HG03432 (cell line): ENCODE results near the gene NBEA.
"Not testable (repeated sequence)": the region's sequence is repeated elsewhere in the genome, so short reads cannot be mapped to it uniquely, and the experiment has no call there.

Source experiments
- ATAC-seq: cut with Tn5 transposase; IDR thresholded peaks from one replicate; pipeline ENCODE4 v1.9.1; 2021; ENCODE audit warnings: mild to moderate bottlenecking, moderate library complexity; ENCODE audit not compliant: unreplicated experiment

NBEA gene

DNA sequence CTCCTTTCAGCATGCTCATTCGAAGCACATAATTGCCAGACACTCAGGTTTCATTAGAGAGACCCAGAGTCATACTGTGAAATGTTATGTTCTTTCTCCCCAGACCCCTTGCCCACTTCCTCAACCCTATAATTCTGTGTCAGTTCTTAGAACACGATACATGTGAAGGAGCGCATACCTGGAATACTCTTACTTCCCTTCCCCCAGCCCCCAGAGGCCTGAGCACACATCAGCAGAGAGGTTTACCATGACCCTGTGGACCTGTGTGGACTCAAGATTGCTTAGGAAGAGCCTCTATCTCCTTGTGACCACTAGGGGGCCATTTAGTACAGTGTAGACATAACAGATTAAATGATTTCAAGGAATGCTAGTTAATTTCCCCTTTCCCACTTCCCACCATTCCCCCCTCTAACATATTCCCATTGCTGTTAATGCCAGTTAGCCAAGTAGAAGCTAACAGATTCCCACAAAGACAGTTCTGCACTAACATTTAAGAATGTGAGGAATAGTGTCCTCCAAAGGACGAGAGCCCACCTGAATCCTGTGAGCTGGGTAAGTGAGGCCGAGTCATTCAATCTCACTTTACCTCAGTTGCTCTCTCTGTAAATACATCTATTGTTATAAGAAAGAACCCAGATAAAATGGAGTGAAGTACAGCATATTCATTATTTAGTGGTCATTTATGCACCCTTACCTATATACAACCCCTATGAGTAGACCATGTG is 688.6 kb downstream of the NBEA start:
- ATAC-seq: peak; percentile 87

DNA sequence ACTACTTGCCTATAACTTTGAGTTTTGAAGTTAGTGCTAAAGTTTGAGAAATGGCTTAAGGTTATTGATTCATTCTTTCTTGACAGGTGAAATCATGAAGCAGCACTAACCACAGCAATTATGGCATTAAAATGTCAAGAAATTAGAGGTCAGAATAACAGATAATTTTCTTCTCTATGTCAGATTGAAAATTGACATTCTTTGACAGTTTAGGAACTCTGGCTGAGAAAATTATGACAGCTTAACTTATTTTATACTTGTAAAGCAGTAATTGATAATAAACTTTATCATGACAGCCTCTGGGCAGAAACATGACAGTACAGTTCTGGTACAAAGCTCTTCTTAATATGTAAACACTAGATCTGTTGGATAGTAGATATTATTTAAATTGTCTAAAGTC is 689.6 kb downstream of the NBEA start:
- no peak for ATAC-seq

DNA sequence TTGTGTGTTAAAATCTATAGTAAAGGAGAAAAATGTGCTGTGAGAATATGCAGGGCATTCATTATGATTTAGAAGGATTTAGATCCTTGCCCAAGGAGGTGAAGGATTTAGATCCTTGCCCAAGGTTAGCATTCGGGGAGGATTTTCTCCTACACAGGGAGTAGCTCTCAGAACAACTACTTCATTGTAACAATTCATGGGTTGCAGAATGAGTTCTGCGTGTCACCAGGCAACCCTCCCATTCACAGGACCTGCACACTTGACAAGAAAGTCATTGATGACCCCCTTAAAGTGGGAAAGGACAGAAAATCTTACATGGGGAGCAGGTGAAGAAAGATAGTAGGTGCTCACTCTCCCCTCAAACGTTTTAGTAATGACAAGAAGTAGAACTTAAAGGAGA is 701.6 kb downstream of the NBEA start:
- ATAC-seq: no peak

DNA sequence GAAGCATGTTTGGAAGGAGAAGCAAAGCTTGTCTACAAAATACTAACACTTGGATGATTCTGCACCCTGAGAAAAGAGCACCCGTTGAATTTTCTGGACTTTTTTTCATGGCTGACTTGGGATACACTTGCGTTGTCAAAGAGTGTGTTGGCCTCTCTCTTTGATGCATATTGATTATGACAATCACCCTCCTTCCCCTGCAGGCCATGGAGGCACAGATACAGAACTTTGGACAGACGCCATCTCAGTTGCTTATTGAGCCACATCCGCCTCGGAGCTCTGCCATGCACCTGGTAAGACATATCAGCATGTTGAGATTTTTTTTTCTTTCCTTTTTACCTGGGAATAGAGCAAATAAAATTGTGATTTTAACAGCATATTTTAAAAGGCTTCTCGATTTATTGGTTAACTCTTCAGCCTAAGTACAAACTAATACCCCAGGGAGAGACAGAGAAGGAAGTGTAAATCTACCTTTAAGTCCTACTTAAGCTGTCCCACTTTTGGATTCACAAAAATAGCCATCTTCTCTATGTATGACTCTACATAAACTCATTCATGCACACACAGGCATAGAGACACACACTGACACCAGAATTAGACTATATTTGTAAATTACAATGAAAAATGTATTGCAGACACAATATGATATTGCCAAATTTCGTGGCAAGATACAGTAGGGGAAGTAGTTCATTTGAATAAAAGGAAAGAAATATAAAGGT is 704.1 kb downstream of the NBEA start:
- ATAC-seq: no peak

DNA sequence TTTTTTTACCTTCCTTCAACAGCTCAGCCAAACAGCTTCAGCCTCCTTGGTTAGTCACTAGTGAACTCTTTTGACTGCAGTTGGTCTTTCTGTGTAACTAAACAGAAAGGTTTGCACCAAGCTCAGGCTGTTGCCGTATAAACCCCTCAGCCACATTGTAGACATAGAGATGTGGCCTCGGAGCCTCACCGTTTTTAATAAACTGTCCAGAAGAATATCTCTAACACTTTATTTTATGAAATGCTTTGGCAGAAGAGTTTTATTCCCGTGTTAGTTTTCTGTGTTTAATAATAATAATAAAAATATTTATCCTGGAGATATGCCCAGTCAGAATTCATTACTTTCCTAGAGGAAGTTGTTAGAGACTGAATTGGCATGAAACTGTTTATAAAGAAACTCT is 706.1 kb downstream of the NBEA start:
- ATAC-seq: no peak

DNA sequence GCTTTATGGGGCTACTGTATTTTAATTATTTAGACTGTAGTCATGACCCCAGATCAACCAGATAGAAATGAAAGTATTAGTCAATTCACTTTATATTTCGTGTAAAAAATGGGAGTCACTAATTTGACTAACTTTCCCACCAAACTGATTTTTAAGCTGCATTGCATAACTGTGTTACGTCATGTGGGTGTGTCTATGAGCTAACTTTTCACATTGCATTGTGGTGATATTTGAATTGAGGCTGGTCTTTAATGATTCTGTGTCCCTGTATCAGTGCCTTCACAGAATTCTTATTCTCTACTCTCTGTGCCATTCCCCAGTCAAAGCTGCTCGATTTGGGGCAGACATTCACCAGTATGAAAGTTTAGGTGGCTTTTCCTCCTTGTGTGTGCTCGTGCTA is 707.1 kb downstream of the NBEA start:
- no peak for ATAC-seq

DNA sequence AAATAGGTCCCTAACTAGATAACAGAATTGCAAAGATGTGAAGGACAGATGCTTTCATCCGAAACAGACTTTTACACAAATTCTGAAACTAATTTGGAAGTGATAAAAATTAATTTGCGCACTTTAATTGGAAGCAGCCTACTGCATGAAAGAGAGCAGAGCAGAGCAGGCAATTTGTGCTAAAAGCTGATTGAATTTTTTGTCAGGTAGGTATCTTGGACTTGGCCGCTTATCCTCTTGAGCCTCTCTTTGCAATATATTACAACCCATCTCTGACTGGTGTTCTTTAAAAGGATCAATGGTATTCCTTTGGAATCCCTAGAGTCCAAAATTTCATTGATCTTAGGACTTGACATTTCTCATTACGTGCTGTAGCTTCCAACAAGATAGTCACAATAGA is 717.7 kb downstream of the NBEA start:
- ATAC-seq: no peak

DNA sequence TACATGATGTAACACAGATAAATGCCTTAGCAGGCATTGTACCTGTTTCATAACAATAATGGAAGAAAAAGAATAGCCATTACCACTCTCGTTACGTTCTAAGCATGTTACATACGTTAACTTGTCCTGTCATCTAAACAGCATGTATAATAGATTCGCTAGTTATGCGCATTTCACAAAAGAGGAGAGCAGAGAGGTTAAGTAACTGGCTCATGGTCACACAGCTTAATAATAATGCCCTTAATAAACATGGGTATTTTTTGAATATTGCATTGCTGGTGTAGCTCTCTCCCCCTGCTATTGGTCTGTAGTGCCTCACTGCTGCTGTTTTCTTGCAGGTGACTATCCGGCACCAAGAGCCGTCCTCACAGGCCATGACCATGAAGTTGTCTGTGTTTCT is 722.7 kb downstream of the NBEA start:
- ATAC-seq: no peak

DNA sequence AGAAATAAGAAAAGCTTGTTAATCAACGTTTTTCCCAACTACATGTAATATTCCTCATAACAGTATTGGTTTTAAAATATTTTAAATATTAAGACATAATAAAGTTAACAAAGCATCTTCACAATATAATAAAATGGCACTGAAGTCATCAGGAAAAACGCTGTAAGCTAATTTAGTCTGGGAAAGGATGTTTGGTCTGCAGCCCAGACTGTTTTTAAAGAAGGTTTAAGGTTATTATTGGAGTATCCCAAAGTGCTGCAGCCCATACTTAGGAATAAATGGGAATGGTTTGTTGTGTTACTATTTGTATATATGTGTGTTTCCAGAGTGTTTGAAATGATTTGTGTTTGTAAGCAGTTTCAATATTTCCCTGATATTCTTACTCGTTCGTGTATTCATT is 727.3 kb downstream of the NBEA start:
- no peak for ATAC-seq

DNA sequence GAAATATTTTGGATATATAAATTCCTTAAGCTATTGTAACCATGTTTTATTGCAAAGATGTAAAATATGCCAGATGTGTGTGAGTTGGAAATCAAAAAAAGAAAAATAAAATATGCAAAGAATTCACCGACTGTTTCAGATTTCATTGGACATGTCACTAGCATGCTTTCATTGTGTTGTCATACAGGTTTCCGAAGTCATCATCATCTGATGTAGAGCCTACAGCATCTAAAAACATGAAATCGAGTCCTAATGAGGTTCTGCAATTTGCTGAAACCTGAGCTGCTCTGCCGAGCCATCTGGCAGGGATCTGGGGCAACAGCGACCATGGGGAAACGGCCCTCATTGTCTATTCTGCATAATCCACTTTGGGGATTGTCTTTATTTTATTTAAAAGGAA is 730.5 kb downstream of the NBEA start:
- no peak for ATAC-seq

DNA sequence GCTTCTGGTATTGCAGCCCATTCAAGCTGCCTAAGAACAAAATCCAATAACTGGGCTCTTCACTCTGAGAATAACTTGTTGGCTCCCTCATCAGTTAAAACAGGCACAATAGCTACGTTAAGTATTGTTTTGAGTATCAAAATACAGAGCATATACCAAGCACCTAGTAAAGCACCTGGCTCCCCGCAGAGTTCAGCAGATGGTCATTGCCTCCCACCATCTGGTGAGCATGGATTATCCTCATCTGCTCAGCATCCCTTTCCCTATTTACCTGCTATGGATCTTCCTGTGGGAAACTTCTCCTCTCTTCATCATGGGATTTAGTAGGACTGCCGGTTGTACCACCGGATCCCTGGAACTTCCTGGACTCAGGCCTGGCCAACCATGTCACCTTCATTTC is 733.6 kb downstream of the NBEA start:
- no peak for ATAC-seq

DNA sequence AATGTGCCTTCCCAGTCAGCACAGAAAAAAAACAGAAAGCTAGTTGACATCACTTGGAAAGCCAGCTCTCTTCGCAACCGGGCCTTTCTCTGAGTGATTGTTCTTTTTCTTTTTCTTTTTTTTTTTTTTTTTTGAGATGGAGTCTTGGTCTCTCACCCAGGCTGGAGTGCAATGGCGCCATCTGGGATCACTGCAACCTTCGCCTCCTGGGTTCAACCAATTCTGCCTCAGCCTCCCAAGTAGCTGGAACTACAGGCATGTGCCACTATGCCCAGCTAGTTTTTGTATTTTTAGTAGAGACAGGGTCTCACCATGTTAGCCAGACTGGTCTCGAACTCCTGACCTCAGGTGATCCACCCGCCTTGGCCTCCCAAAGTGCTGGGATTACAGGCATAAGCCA is 735.8 kb downstream of the NBEA start:
- not testable (repeated sequence) for ATAC-seq

DNA sequence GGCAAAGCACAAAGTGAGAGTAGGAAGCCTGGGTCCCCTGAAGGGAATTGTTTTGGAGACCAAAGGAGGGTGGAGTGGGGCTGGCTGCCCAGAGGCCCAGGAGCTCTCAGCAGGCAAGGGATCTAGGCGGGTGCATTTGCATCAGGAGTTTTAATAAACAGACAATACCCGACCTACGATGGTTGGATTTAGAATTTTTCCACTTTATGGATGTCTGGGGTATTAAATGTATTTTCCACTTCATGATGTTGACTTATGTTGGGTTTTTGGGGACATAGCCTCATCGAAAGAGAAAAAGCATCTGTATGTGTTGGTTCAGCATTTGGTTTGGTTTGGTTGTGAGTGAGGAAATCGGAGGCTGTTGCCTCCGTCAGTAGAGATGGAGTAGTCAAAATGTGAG is 739.6 kb downstream of the NBEA start:
- no peak for ATAC-seq

DNA sequence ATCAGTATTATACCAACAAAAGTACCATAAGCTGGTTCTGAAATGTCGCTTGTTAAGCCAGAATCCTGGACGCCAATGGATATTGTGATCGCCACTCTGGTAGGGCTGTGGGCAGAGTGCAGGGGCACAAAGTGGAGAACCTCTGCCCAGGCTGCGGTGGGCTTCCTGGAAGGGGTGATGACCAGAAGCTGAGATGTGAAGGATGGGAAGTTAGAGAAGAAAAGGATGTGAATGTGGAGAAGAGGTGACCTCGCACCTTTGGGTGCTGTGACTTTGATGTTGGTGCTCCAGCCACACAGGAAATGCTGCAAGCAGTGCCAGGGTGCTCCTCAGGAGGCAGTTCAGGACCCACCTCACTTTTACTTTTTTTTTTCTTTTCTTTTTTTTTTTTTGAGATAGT is 742.4 kb downstream of the NBEA start:
- ATAC-seq: no peak

DNA sequence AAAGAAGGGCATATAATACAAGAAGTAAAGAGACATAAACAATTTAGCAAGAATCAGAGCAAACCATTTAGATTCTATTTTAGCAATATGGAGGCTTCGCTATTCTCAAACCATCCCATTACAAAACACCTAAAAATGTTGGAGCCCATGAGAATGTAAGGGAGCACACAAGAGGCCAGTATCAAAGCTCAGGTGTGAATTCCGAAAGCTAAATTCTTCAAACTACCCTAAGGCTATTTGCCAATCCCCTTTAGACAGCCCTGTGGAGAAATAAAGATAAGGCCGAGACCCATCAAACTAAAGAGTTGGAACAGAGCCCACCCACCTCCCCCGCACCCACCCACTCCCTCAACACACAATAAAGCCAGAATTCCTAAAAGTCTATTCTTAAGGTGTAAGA is 745.3 kb downstream of the NBEA start:
- ATAC-seq: no peak

DNA sequence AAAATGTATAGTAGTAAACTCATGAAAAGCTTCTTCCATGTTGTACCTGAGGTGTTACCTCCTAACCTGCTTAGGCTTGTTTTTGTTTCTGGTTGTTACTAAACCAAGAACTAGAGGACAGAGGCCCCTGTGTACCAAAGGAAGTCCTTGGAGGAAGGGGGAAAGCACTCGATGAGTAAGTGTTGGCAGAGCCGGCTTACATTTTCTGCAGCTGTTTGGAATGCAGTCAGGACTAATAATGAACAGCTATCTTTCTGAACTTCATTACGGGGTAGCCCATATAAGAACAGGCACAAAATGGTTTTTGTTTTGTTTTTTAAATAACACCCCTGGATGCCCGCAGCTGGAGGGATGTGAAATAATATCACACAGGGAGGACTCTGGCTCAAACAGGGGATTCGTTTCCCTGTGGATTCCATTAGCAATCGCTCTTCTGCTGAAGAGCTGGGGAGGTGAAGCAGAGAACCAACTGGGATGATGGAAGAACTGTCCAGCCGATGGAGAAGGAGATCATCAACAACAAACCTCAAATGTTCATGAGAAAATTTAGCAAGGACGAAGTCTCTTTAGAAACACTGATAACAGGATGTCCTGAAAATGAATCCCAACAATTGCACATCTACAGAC is 748.6 kb downstream of the NBEA start:
- ATAC-seq: no peak

DNA sequence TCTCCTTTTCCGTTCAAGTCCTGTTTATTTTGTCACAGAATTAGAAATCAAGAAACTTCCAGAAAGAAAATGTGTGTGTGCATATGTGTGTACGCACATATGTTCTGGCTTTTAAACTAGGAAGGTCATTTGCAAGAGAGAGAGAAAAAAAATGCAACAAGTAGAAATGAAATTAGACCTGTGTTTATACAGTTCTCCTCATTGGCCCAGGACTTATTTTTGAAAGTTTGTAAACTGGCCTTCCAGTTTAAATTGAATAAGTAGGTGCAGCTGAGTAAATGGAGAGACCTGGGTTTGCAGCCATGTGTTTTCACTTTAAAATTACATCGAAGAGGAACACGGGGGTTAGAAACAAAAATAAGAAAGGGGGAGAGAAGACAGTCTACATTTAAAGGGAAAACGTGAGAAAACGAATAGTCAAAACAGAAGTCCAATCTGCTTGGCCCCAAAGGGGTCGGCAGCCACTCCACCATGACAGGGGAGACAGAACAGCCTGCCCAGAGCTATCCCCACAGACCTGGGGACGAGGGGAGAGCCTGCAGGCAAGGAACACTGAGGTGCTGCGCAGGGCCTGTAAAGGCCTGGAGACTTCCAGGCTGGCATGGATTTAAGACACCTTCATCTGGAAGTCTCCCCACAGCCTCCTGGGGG is 751.2 kb downstream of the NBEA start:
- ATAC-seq: no peak

DNA sequence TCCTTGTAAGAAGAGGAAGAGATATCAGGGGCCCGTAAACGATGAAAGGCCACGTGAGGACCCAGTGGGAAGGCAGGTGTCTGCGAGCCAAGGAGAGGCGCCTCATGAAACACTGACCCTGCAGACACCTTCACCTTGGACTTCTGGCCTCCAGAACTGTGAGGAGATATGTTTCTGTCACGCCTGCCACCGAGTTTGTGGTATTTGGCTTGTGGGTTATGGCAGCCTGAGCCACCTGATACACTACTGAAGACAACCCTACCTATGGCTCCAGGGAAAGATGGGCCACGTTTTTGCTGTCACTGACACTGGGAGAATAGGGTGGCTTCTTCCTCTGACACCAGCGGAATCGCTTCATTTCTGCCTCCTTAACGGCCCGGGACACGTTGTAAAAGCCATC is 752.0 kb downstream of the NBEA start:
- no peak for ATAC-seq

DNA sequence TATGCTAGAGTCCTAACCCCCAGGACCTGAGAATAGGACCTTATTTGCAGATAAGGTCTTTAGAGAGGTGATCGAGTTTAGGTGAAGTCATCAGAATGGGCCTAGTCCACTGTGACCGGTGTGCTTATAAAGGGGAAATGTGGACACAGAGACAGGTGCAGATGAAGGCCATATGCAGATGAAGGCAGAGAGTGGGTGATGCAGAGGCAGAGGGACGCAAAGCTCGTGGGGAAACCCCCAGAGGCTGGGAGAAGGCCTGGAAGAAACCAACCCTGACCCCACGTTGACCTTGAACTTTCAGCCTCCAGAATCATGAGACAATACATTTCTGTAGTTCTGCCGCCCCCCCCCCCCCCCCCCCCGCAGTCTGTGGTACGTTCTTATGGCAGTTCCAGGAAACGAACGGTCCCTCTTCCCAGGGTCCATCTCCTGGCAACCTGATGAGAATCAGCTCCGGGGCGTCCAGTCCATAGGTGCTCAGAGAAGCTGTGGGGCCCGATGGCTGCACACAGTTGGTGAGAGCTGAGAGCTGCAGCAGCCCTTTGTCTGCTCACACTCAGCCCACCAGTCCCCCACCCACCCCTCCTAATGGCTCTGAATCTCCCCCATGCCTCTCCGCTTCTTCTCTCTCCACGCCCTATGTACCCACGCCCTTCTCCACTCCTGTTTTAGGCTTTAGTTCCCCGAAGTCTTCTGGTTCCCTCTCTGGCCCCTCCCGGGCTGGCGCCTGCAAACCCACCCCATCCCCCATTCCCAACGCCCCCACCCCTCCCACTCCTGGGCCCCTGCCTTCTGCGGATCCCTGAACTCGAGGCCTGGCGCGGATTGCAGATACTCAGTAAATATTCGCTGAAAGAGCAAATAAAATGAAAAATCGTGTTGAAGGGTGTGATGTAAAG is 752.7 kb downstream of the NBEA start:
- peak; percentile 38 for ATAC-seq

DNA sequence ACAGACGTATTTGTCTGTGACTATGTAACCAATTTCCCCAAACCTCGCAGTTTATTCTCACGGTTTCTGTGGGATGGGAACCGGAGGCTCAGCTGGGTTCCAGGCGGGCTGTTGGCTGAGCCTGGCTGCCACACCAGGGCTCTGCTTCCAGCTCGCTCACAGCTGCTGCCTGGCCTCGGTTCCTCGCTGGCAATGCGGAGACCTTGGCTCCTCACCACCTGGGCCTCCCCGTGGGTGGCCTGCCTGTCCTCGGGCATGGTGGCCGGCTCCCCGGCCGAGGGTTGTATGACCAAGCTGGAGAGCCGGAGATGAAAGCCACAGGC is 753.3 kb downstream of the NBEA start:
- ATAC-seq: no peak

DNA sequence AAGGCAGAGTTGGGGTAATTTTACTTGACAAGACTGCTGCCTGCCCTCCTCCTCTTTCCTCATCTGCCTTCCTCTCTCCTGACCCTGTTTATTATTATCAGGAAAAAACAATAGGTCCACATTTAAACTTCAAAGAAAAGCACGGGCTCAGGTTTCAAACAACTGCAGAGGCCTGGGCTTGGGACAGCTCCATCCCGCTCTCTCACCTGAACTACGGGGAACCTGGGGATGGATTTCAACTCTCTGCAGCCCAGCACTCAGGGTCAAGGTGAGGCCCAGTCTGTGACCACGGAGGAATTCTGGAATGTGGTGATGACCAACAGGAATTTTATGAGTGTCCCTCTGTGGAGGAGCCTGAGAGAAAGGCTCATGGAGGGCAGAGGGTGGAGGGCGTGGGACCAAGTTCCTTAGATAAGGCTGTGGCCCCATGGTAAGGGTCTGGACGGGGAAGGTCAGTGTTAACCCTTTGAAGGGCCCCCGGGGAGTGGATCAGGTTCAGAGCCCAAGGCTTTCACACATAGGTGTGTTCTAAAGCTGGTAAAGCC is 755.2 kb downstream of the NBEA start:
- ATAC-seq: no peak
